Gastroesophageal sphincter (tissue), 3 donors: ENCODE measurements around the gene KRTAP5-1.

ENCODE experiments used
- POLR2A ChIP-seq, 2 donors: fragments of 450-650 bp; IDR thresholded peaks; one replicate each; pipeline ENCODE4 v1.6.1; 2017; ENCODE audit warnings: antibody characterized with exemption in 2 of 2, mild to moderate bottlenecking in 2 of 2, moderate library complexity in 1 of 2
- POLR2AphosphoS5 ChIP-seq: sonication (generic); formaldehyde crosslinking; IDR thresholded peaks from one replicate; pipeline ENCODE4 v1.6.1; 2017; ENCODE audit warnings: antibody characterized with exemption
- TF ChIP-seq, protein P1 (sequence below), 4 experiments: fragments of 200-600 bp in 2 of 4; fragments of 450-650 bp in 2 of 4; sonication (generic) in 1 of 4; IDR thresholded peaks; one replicate each; pipeline ENCODE4 v1.5.1; 2017 to 2019; ENCODE audit warnings: antibody characterized with exemption in 4 of 4, mild to moderate bottlenecking in 2 of 4, moderate library complexity in 2 of 4

DNA sequence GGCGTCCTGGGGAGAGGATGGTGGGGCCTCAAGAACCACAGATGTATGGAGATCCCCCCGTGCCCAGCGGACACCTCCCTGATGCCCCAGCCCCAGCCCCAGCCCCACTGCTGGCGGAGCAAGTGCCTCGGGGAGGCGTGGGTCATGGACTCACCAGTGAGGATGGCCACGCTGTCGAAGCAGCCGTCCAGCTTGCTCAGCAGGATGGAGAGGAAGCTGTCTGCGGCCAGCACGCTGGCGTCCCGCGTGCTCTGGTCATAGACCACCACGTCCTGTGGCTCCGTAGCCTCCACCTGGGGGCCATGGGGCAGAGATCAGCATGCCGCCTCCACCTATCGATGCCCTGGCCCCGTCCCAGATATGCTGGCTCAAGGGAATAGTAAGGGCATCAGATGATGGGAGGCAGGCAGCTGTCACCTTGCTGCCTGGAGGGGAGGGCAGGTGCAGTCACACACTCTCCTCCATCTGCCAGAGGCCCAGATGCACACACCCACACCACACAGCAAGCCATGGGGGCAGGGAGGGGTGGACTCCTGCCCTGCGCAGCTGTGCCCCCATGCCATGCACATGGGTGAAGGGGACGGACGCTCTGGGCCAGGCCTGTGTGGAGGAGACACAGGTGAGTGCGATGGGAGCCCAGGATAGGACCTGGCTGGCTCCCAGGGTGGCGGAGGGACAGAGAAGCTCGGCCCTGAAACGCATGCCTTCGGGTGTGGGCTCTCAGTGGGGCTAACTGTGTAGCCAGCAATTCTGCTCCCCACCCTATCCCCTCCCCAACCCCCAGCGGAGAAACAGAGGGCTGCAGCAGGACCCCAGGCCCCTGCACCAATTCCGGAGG lies 21.2 kb downstream of the KRTAP5-1 start:
- no peak for TF ChIP-seq POLR2AphosphoS5
- TF ChIP-seq, protein P1, sequence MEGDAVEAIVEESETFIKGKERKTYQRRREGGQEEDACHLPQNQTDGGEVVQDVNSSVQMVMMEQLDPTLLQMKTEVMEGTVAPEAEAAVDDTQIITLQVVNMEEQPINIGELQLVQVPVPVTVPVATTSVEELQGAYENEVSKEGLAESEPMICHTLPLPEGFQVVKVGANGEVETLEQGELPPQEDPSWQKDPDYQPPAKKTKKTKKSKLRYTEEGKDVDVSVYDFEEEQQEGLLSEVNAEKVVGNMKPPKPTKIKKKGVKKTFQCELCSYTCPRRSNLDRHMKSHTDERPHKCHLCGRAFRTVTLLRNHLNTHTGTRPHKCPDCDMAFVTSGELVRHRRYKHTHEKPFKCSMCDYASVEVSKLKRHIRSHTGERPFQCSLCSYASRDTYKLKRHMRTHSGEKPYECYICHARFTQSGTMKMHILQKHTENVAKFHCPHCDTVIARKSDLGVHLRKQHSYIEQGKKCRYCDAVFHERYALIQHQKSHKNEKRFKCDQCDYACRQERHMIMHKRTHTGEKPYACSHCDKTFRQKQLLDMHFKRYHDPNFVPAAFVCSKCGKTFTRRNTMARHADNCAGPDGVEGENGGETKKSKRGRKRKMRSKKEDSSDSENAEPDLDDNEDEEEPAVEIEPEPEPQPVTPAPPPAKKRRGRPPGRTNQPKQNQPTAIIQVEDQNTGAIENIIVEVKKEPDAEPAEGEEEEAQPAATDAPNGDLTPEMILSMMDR (IDR thresholded peaks at IDR 0.05): no peak
- TF ChIP-seq POLR2A (IDR thresholded peaks at IDR 0.05): no peak
